ENCODE measurements around the gene TBC1D22B.

- TF ChIP-seq GATA2 (IDR thresholded peaks at IDR 0.05; ENCODE audit: low read depth, low read length) (no peak), GATA3 (IDR thresholded peaks at IDR 0.05; ENCODE audit: low read depth, low read length) (no peak)
Measured at GRCh38 chr6:37260040-37260439, 2.5 kb downstream of the TBC1D22B start.
